MCF 10A (cell line): ENCODE data around the gene BPNT1. TPM values are rescaled to one million over a fixed set of nuclear protein-coding genes. Genes with fewer than 3 reads are reported as not detected.
A peak's percentile ranks its signal among the peaks of the same experiment; 100 is the strongest.
"Not testable (repeated sequence)": the region's sequence is repeated elsewhere in the genome, so short reads cannot be mapped to it uniquely, and the experiment has no call there.

Source experiments
- BruUV-seq: library from RNA; stranded (reverse); fragments of 400-500 nt; replicated peaks from 2 replicates; lab custom pipeline; 2021; lab: Mats Ljungman, UMichigan
- CTCF ChIA-PET: fragments of 300-600 bp; sonication (Branson Sonifier 250); formaldehyde crosslinking; extraction: SDS; loops from one replicate; lab custom pipeline; 2021; ENCODE audit warnings: antibody characterized with exemption, inconsistent platforms; lab: Yijun Ruan, JAX
- POLR2A ChIA-PET: fragments of 300-600, 350-650 bp; sonication (Branson Sonifier 250); formaldehyde crosslinking; extraction: SDS; loops from one replicate; lab custom pipeline; 2020; ENCODE audit warnings: antibody characterized with exemption, inconsistent platforms; lab: Yijun Ruan, JAX
- DNase-seq: peaks from one replicate; pipeline ENCODE4 v3.0.0-alpha.2; 2018; ENCODE audit not compliant: unreplicated experiment
- H3K27ac Mint-ChIP-seq: one replicate; pipeline ENCODE4 v1.8.0; 2022; ENCODE audit warnings: mild to moderate bottlenecking, low read depth, mixed read lengths; ENCODE audit not compliant: unreplicated experiment
- H3K27me3 Mint-ChIP-seq: one replicate; pipeline ENCODE4 v1.8.0; 2022; ENCODE audit warnings: mixed read lengths; ENCODE audit not compliant: insufficient read depth, unreplicated experiment
- H3K36me3 Mint-ChIP-seq: one replicate; pipeline ENCODE4 v1.8.0; 2022; ENCODE audit warnings: mild to moderate bottlenecking, moderate library complexity, mixed read lengths; ENCODE audit not compliant: insufficient read depth, unreplicated experiment
- H3K4me1 Mint-ChIP-seq: one replicate; pipeline ENCODE4 v1.8.0; 2022; ENCODE audit warnings: mixed read lengths; ENCODE audit not compliant: insufficient read depth, unreplicated experiment
- H3K4me3 Mint-ChIP-seq: one replicate; pipeline ENCODE4 v1.8.0; 2022; ENCODE audit warnings: mild to moderate bottlenecking, moderate library complexity, mixed read lengths; ENCODE audit not compliant: unreplicated experiment
- H3K9me3 Mint-ChIP-seq: one replicate; pipeline ENCODE4 v1.8.0; 2022; ENCODE audit warnings: mixed read lengths; ENCODE audit not compliant: unreplicated experiment
- CTCF ChIP-seq: fragments of 200-600 bp; IDR thresholded peaks from one replicate; pipeline ENCODE4 v1.8.0; 2022; ENCODE audit warnings: antibody characterized with exemption, mild to moderate bottlenecking; ENCODE audit not compliant: unreplicated experiment
- intact Hi-C: fragments of 100-400 bp; cut with micrococcal nuclease; formaldehyde crosslinking; loops from 2 replicates; pipeline ENCODE4 v1.14.1; 2022
- total RNA-seq: library from RNA; stranded (reverse); gene quantifications from 2 replicates; pipeline ENCODE4 v1.2.3, GENCODE V29; 2022

Gene BPNT1
- total RNA-seq, 1 experiment from 2014 or later: 39.2 TPM

GRCh38 chr1:220043646-220044045 is 45.9 kb downstream of the BPNT1 start:
- peaks cover 67% of the 10 kb centered on the region for H3K36me3 Mint-ChIP-seq

GRCh38 chr1:220040028-220040596 is 49.5 kb downstream of the BPNT1 start:
- no TSS peak for BruUV-seq
- Mint-ChIP-seq H3K9me3 (no peaks in the 10 kb centered on the region), H3K36me3 (peaks cover 84% of the 10 kb centered on the region), H3K27me3 (no peaks in the 10 kb centered on the region), H3K4me1 (peaks cover 33% of the 10 kb centered on the region), H3K27ac (no peak overlapping the region), H3K4me3 (no peak overlapping the region)
- intact Hi-C loops: loop anchor here (5.0 kb wide), 1 partner anchor 33 kb away; no protein-coding TSS in a partner anchor
- POLR2A ChIA-PET: interaction anchor here (0.7 to 1.3 kb wide), 4 partner anchors 9 to 854 kb away, joined by 3 to 7 read pairs (median 3); no protein-coding TSS in a partner anchor
- no peak for DNase-seq
- no peak for TF ChIP-seq CTCF
- CTCF ChIA-PET: interaction anchor here (0.6 to 1.5 kb wide), 5 partner anchors 8 to 1390 kb away, joined by 3 to 5 read pairs (median 4); no protein-coding TSS in a partner anchor

More at GRCh38 chr1:220043646-220044045, 45.9 kb downstream of the BPNT1 start:
- no peak for TF ChIP-seq CTCF
- POLR2A ChIA-PET: no interaction called here
- Mint-ChIP-seq H3K27ac (no peak overlapping the region), H3K4me1 (peaks cover 21% of the 10 kb centered on the region), H3K4me3 (peak overlapping the region; percentile 100), H3K9me3 (no peaks in the 10 kb centered on the region), H3K27me3 (no peaks in the 10 kb centered on the region)
- CTCF ChIA-PET: no interaction called here
- BruUV-seq: no TSS peak
- intact Hi-C loops: loop anchor here (5.0 kb wide), 1 partner anchor 36 kb away; no protein-coding TSS in a partner anchor
- DNase-seq: no peak

- intact Hi-C loops: no loop called here
- H3K36me3 Mint-ChIP-seq: peaks cover 94% of the 10 kb centered on the region
- CTCF ChIA-PET: interaction anchor here (0.6 to 1.6 kb wide), 8 partner anchors 10 to 1613 kb away, joined by 3 to 6 read pairs (median 4); partner anchors contain the start of gene BPNT1
These were observed 50.9 kb downstream of the BPNT1 start for GRCh38 chr1:220038640-220039039.

GRCh38 chr1:220037810-220038209 is 51.8 kb downstream of the BPNT1 start:
- POLR2A ChIA-PET, H3K9me3 Mint-ChIP-seq, DNase-seq, H3K27me3 Mint-ChIP-seq, H3K4me3 Mint-ChIP-seq, BruUV-seq: not testable (repeated sequence)
- intact Hi-C loops: loop anchor here (2.0 kb wide), 1 partner anchor 17 kb away; no protein-coding TSS in a partner anchor
- H3K27ac Mint-ChIP-seq: peak overlapping the region; percentile 4
- H3K4me1 Mint-ChIP-seq: peaks cover 21% of the 10 kb centered on the region
- peaks cover 98% of the 10 kb centered on the region for H3K36me3 Mint-ChIP-seq
- CTCF ChIA-PET: interaction anchor here (0.6 to 1.6 kb wide), 6 partner anchors 9 to 855 kb away, joined by 3 to 5 read pairs (median 4); no protein-coding TSS in a partner anchor

More at GRCh38 chr1:220038640-220039039, 50.9 kb downstream of the BPNT1 start:
- Mint-ChIP-seq H3K27me3 (no peaks in the 10 kb centered on the region), H3K4me3 (no peak overlapping the region), H3K4me1 (peaks cover 30% of the 10 kb centered on the region), H3K27ac (no peak overlapping the region), H3K9me3 (no peaks in the 10 kb centered on the region)
- DNase-seq: no peak
- POLR2A ChIA-PET: interaction anchor here (1.3 kb wide), 1 partner anchor 8 kb away, joined by 4 read pairs; no protein-coding TSS in a partner anchor
- no TSS peak for BruUV-seq
- no peak for TF ChIP-seq CTCF
